GM12873 (cell line): ENCODE results near the gene TUBB4B.

ENCODE experiments used
- TF ChIP-seq, protein P1 (sequence below): IDR thresholded peaks from 2 replicates; pipeline ENCODE4 v1.5.1; 2012; ENCODE audit warnings: low read depth, mild to moderate bottlenecking, moderate library complexity, low read length, control low read depth; ENCODE audit not compliant: insufficient read depth; ENCODE audit errors: missing control alignments

TUBB4B gene

DNA sequence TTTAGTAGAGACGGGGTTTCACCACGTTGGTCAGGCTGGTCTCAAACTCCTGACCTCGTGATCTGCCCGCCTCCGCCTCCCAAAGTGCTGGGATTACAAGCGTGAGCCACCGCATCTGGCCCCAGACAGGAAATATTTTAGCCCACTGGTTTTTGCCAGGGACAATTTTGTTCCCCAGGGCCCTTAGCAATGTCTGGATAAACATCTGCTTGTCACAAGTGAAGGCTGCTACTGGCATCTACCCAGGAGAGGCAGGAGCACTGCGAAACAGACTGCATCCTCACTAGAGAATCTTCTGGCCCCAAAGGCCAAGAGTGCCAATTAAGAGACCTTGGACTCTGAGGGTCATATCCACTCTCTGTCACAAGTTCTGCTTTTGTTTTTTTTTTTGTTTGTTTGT lies 38.1 kb upstream of the TUBB4B start:
- TF ChIP-seq, protein P1, sequence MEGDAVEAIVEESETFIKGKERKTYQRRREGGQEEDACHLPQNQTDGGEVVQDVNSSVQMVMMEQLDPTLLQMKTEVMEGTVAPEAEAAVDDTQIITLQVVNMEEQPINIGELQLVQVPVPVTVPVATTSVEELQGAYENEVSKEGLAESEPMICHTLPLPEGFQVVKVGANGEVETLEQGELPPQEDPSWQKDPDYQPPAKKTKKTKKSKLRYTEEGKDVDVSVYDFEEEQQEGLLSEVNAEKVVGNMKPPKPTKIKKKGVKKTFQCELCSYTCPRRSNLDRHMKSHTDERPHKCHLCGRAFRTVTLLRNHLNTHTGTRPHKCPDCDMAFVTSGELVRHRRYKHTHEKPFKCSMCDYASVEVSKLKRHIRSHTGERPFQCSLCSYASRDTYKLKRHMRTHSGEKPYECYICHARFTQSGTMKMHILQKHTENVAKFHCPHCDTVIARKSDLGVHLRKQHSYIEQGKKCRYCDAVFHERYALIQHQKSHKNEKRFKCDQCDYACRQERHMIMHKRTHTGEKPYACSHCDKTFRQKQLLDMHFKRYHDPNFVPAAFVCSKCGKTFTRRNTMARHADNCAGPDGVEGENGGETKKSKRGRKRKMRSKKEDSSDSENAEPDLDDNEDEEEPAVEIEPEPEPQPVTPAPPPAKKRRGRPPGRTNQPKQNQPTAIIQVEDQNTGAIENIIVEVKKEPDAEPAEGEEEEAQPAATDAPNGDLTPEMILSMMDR = no peak

DNA sequence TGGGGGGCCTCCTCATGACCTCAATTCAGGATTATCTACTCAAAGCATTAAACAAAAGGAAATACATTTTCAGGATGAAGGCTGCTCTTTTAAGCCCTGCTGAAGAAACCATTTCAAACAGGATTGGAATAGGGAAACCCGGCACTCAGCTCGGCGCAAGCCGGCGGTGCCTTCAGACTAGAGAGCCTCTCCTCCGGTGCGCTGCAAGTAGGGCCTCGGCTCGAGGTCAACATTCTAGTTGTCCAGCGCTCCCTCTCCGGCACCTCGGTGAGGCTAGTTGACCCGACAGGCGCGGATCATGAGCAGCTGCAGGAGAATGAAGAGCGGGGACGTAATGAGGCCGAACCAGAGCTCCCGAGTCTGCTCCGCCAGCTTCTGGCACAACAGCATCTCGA lies 36.4 kb upstream of the TUBB4B start:
- TF ChIP-seq, protein P1 = no peak

DNA sequence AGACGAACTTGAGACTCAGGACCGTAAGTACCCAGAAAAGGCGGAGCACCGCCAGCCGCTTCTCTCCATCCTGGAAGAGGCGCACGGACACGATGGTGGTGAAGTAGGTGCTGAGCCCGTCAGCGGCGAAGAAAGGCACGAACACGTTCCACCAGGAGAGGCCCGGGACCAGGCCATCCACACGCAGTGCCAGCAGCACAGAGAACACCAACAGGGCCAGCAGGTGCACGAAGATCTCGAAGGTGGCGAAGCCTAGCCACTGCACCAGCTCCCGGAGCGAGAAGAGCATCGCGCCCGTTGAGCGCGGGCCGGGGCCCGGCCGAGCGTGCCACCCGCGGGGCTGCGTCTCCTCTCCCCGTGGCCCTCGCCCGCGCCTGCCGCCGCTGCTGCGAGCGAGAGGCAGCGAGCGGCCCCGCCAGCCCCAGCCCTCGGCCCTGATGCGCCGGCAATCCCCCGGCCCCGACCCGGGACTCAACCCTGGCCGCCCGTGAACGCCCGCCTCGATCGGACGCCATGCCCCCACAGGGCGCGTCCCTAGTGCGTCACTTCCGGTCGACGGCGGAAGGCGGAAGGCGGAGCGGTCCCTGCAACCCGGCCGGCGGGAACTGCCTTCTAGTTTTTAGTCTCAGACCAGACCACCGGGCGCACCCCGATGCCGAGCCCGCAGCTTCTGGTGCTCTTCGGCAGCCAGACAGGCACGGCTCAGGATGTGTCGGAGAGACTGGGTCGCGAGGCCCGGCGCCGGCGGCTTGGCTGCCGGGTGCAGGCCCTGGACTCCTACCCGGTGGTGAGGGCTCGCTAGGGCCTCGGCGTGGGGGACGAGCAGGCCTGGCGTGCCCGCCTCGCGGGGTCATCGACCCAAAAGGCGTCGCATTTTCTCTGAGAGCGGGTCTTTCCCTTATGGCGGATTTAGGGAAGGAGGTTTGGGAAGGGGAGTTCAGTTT lies 35.7 kb upstream of the TUBB4B start, which contains the start of the genes NDOR1 and TMEM203:
TSS of gene NDOR1 (plus strand) at position 575 of the 944 bp plus-strand sequence. CDS start at position 653, 78 bp downstream.
TSS of gene TMEM203 (minus strand) at position 523 of the 944 bp plus-strand sequence. CDS start at position 289, 234 bp downstream.
- TF ChIP-seq, protein P1 = no peak

DNA sequence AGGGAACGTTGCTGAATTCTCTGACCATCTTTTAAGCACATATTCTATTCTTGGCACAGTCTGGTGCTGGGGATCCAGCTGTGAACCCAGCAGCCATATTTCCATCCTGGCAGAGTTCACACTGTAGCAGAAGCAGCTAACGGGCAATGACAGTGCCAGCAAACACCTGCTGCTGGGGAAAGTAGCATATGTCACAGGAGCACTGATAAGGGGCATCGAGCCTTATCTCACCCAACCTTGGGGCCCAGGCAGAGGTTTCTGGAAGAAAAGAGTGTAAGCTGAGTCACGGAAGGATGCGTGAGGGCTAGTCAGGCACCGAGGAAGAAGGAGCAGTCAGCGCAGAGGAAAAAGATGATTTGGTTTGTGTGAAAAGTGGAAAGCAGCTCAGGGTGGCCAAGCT lies 34.5 kb upstream of the TUBB4B start:
- TF ChIP-seq, protein P1 = no peak

DNA sequence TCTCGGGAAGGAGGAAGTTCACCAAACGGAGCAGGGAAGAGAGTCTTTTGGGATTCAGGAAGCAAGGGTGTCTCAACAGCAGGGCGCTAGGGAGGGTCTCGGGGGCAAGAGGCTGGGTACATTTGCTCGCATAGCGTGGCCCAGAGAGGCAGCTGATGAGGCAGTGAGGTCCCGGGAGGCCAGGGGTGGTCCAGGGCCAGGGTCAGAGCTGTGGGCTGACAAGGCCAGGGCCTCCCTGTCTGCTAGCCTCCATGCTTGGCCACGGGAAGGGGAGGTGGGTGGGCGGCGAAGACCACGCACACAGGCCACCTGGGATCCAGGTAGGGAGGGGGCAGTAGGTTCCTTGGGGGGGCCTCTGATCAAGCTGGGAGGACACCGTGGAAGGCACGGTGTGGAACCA lies 29.6 kb upstream of the TUBB4B start:
- TF ChIP-seq, protein P1 = no peak

DNA sequence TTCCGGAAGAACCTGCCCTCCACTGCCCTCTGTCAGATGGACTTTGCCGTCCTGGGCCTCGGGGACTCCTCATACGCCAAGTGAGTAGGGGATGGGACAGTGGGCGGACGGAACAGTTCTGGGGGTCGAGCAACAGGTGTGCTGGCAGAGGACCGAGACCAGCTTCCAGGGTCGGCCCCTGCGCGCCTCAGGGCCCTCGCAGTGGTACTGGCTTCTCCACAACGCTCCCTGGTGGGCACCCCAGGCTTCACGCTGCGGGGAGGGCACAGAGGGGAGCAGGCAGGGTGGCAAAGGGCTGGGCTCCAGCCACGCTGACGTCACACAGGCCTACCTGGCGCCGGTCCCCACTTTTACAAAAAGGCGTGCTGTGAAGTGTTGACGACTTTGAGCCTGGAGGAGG lies 28.6 kb upstream of the TUBB4B start:
- TF ChIP-seq, protein P1 = no peak
